HL-60 (cell line): ENCODE measurements around the gene AKAP12.

Source experiments
- DNase-seq, 2 experiments: peaks; one replicate each; pipeline ENCODE4 v3.0.0-alpha.2; 2010 to 2020; ENCODE audit warnings: low read depth in 1 of 2, low spot score in 1 of 2
- H3K27ac ChIP-seq: fragments of 250-450 bp; sonication (Bioruptor Pico); replicated peaks from 2 replicates; pipeline ENCODE4 v1.5.1; 2020; ENCODE audit warnings: mild to moderate bottlenecking, moderate library complexity
- H3K27me3 ChIP-seq: fragments of 250-450 bp; sonication (Bioruptor Pico); 2 replicates; pipeline ENCODE4 v1.5.1; 2021; ENCODE audit warnings: mild to moderate bottlenecking, moderate library complexity; ENCODE audit not compliant: insufficient read depth, poor library complexity, severe bottlenecking
- H3K4me3 ChIP-seq: replicated peaks from 2 replicates; pipeline ENCODE4 v1.5.1; 2011; ENCODE audit warnings: mild to moderate bottlenecking, control low read depth, low read length; ENCODE audit not compliant: insufficient read depth
- CTCF ChIP-seq: IDR thresholded peaks from one replicate; pipeline ENCODE4 v1.5.1; 2011; ENCODE audit warnings: low read length, control low read depth, inconsistent platforms; ENCODE audit not compliant: insufficient read depth
- GABPA ChIP-seq: IDR thresholded peaks from 2 replicates; pipeline ENCODE4 v1.6.1; 2012; ENCODE audit warnings: low read depth
- POLR2AphosphoS5 ChIP-seq: IDR thresholded peaks from 2 replicates; pipeline ENCODE4 v1.6.1; 2012; ENCODE audit warnings: low read depth
- REST ChIP-seq: IDR thresholded peaks from 2 replicates; pipeline ENCODE4 v1.6.1; 2012; ENCODE audit warnings: low read depth; ENCODE audit not compliant: insufficient replicate concordance
- SPI1 ChIP-seq: IDR thresholded peaks from 2 replicates; pipeline ENCODE4 v1.6.1; 2012; ENCODE audit warnings: low read depth, mild to moderate bottlenecking, borderline replicate concordance

AKAP12 gene

GRCh38 chr6:151284012-151284411 is 44.2 kb downstream of the AKAP12 start:
- TF ChIP-seq REST (no peak), SPI1 (no peak), CTCF (no peak), POLR2AphosphoS5 (no peak)
- H3K27me3 ChIP-seq, result no peaks in the 10 kb centered on the region
- no peak for DNase-seq
- no peak overlapping the region for H3K27ac ChIP-seq
- H3K4me3 ChIP-seq, result no peak overlapping the region

- no peak overlapping the region for H3K27ac ChIP-seq
- DNase-seq, result no peak
- TF ChIP-seq GABPA, result no peak
- TF ChIP-seq REST, result no peak
- no peak for TF ChIP-seq CTCF
- TF ChIP-seq SPI1, result no peak
- no peak for TF ChIP-seq POLR2AphosphoS5
- H3K27me3 ChIP-seq, result no peaks in the 10 kb centered on the region
- no peak overlapping the region for H3K4me3 ChIP-seq
These were observed 44.8 kb downstream of the AKAP12 start for GRCh38 chr6:151284548-151285017.

- no peak overlapping the region for H3K4me3 ChIP-seq
- TF ChIP-seq CTCF (no peak), REST (no peak), POLR2AphosphoS5 (no peak), GABPA (no peak), SPI1 (no peak)
- no peak for DNase-seq
- no peak overlapping the region for H3K27ac ChIP-seq
- no peaks in the 10 kb centered on the region for H3K27me3 ChIP-seq
These were observed 45.4 kb downstream of the AKAP12 start for GRCh38 chr6:151285122-151285521.
